ENCODE data around the gene CDKN1C. TPM values are rescaled to one million over a fixed set of nuclear protein-coding genes. Genes with fewer than 3 reads are reported as not detected.

Gene CDKN1C
- total RNA-seq, 2 donors from 2014 or later, result 1.5 to 2.6 TPM

GRCh38 chr11:2870969-2871680, 14.4 kb downstream of the CDKN1C start:
- no peak overlapping the region for H3K4me3 Mint-ChIP-seq
- H3K4me1 Mint-ChIP-seq (ENCODE audit: low read depth), result no peaks in the 10 kb centered on the region
- H3K27ac Mint-ChIP-seq, result no peak overlapping the region
- ATAC-seq (replicated peaks in 1 of 2), result no peak
- H3K9me3 Mint-ChIP-seq, result no peaks in the 10 kb centered on the region
- DNase-seq, result no peak
- no peaks in the 10 kb centered on the region for H3K36me3 Mint-ChIP-seq (ENCODE audit: insufficient read depth in 2 of 2)
- peaks cover 46% of the 10 kb centered on the region for H3K27me3 Mint-ChIP-seq (ENCODE audit: low read depth)

- Mint-ChIP-seq H3K9me3 (no peaks in the 10 kb centered on the region), H3K4me1 (ENCODE audit: low read depth) (no peaks in the 10 kb centered on the region), H3K27ac (no peak overlapping the region), H3K4me3 (no peak overlapping the region), H3K27me3 (ENCODE audit: low read depth) (peaks cover 46% of the 10 kb centered on the region), H3K36me3 (ENCODE audit: insufficient read depth in 2 of 2) (no peaks in the 10 kb centered on the region)
- DNase-seq (no peak), ATAC-seq (replicated peaks in 1 of 2) (no peak)
These were observed 15.1 kb downstream of the CDKN1C start for GRCh38 chr11:2870460-2870859.

GRCh38 chr11:2869561-2870427, 15.8 kb downstream of the CDKN1C start:
- Mint-ChIP-seq H3K27ac (no peak overlapping the region), H3K27me3 (ENCODE audit: low read depth) (peaks cover 51% of the 10 kb centered on the region), H3K4me1 (ENCODE audit: low read depth) (no peaks in the 10 kb centered on the region), H3K9me3 (no peaks in the 10 kb centered on the region), H3K36me3 (ENCODE audit: insufficient read depth in 2 of 2) (no peaks in the 10 kb centered on the region), H3K4me3 (no peak overlapping the region)
- no peak for ATAC-seq (replicated peaks in 1 of 2)
- no peak for DNase-seq

- Mint-ChIP-seq H3K27me3 (ENCODE audit: low read depth) (peaks cover 58% of the 10 kb centered on the region), H3K4me3 (no peak overlapping the region)
These were observed 16.4 kb downstream of the CDKN1C start for GRCh38 chr11:2869134-2869526.

GRCh38 chr11:2868506-2869133, 17.0 kb downstream of the CDKN1C start:
- ATAC-seq (replicated peaks in 1 of 2) (no peak), DNase-seq (no peak)
- H3K27ac Mint-ChIP-seq, result no peak overlapping the region
- no peaks in the 10 kb centered on the region for H3K36me3 Mint-ChIP-seq (ENCODE audit: insufficient read depth in 2 of 2)
- H3K9me3 Mint-ChIP-seq, result no peaks in the 10 kb centered on the region
- H3K4me3 Mint-ChIP-seq, result no peak overlapping the region
- H3K27me3 Mint-ChIP-seq (ENCODE audit: low read depth), result peaks cover 63% of the 10 kb centered on the region
- H3K4me1 Mint-ChIP-seq (ENCODE audit: low read depth), result no peaks in the 10 kb centered on the region

More at GRCh38 chr11:2869134-2869526, 16.4 kb downstream of the CDKN1C start:
- no peak for DNase-seq
- Mint-ChIP-seq H3K27ac (no peak overlapping the region), H3K9me3 (no peaks in the 10 kb centered on the region), H3K36me3 (ENCODE audit: insufficient read depth in 2 of 2) (no peaks in the 10 kb centered on the region), H3K4me1 (ENCODE audit: low read depth) (no peaks in the 10 kb centered on the region)
- no peak for ATAC-seq (replicated peaks in 1 of 2)

GRCh38 chr11:2867722-2868505, 17.7 kb downstream of the CDKN1C start:
- no peak overlapping the region for H3K4me3 Mint-ChIP-seq
- no peak for DNase-seq
- H3K27me3 Mint-ChIP-seq (ENCODE audit: low read depth), result peaks cover 66% of the 10 kb centered on the region
- no peak for ATAC-seq (replicated peaks in 1 of 2)
- H3K9me3 Mint-ChIP-seq, result no peaks in the 10 kb centered on the region
- H3K27ac Mint-ChIP-seq, result no peak overlapping the region
- no peaks in the 10 kb centered on the region for H3K4me1 Mint-ChIP-seq (ENCODE audit: low read depth)
- no peaks in the 10 kb centered on the region for H3K36me3 Mint-ChIP-seq (ENCODE audit: insufficient read depth in 2 of 2)

- Mint-ChIP-seq H3K27ac (no peak overlapping the region), H3K27me3 (ENCODE audit: low read depth) (peaks cover 66% of the 10 kb centered on the region), H3K4me1 (ENCODE audit: low read depth) (no peaks in the 10 kb centered on the region), H3K36me3 (ENCODE audit: insufficient read depth in 2 of 2) (no peaks in the 10 kb centered on the region), H3K9me3 (no peaks in the 10 kb centered on the region), H3K4me3 (no peak overlapping the region)
- ATAC-seq (replicated peaks in 1 of 2) (no peak), DNase-seq (no peak)
These were observed 18.4 kb downstream of the CDKN1C start for GRCh38 chr11:2867142-2867541.

GRCh38 chr11:2865922-2866577, 19.5 kb downstream of the CDKN1C start:
- no peaks in the 10 kb centered on the region for H3K9me3 Mint-ChIP-seq
- no peak for DNase-seq
- peaks cover 66% of the 10 kb centered on the region for H3K27me3 Mint-ChIP-seq (ENCODE audit: low read depth)
- H3K36me3 Mint-ChIP-seq (ENCODE audit: insufficient read depth in 2 of 2), result no peaks in the 10 kb centered on the region
- no peak for ATAC-seq (replicated peaks in 1 of 2)
- H3K27ac Mint-ChIP-seq, result no peak overlapping the region
- H3K4me3 Mint-ChIP-seq, result no peak overlapping the region
- no peaks in the 10 kb centered on the region for H3K4me1 Mint-ChIP-seq (ENCODE audit: low read depth)

GRCh38 chr11:2864901-2865300, 20.7 kb downstream of the CDKN1C start:
- ATAC-seq (replicated peaks in 1 of 2) (no peak), DNase-seq (no peak)
- H3K4me3 Mint-ChIP-seq, result no peak overlapping the region
- H3K9me3 Mint-ChIP-seq, result no peaks in the 10 kb centered on the region
- H3K36me3 Mint-ChIP-seq (ENCODE audit: insufficient read depth in 2 of 2), result no peaks in the 10 kb centered on the region
- H3K27ac Mint-ChIP-seq, result no peak overlapping the region
- no peaks in the 10 kb centered on the region for H3K4me1 Mint-ChIP-seq (ENCODE audit: low read depth)
- H3K27me3 Mint-ChIP-seq (ENCODE audit: low read depth), result peaks cover 66% of the 10 kb centered on the region

- DNase-seq (no peak), ATAC-seq (replicated peaks in 1 of 2) (peak; percentile 24 to 28)
- H3K27ac Mint-ChIP-seq, result no peak overlapping the region
- no peaks in the 10 kb centered on the region for H3K9me3 Mint-ChIP-seq
- peaks cover 55% of the 10 kb centered on the region for H3K27me3 Mint-ChIP-seq (ENCODE audit: low read depth)
- H3K4me1 Mint-ChIP-seq (ENCODE audit: low read depth), result no peaks in the 10 kb centered on the region
- H3K4me3 Mint-ChIP-seq, result no peak overlapping the region
- H3K36me3 Mint-ChIP-seq (ENCODE audit: insufficient read depth in 2 of 2), result no peaks in the 10 kb centered on the region
These were observed 22.3 kb downstream of the CDKN1C start for GRCh38 chr11:2863276-2863618.

GRCh38 chr11:2862395-2863275, 22.9 kb downstream of the CDKN1C start:
- Mint-ChIP-seq H3K36me3 (ENCODE audit: insufficient read depth in 2 of 2) (no peaks in the 10 kb centered on the region), H3K27ac (no peak overlapping the region), H3K4me1 (ENCODE audit: low read depth) (no peaks in the 10 kb centered on the region), H3K9me3 (no peaks in the 10 kb centered on the region), H3K27me3 (ENCODE audit: low read depth) (peaks cover 49% of the 10 kb centered on the region), H3K4me3 (no peak overlapping the region)
- DNase-seq (no peak), ATAC-seq (replicated peaks in 1 of 2) (no peak)

- no peak overlapping the region for H3K4me3 Mint-ChIP-seq
- ATAC-seq (replicated peaks in 1 of 2) (peak; percentile 80 to 83), DNase-seq (peak; percentile 41 to 56)
- H3K9me3 Mint-ChIP-seq, result no peaks in the 10 kb centered on the region
- H3K27ac Mint-ChIP-seq, result no peak overlapping the region
- H3K4me1 Mint-ChIP-seq (ENCODE audit: low read depth), result no peaks in the 10 kb centered on the region
- H3K27me3 Mint-ChIP-seq (ENCODE audit: low read depth), result peaks cover 38% of the 10 kb centered on the region
- no peaks in the 10 kb centered on the region for H3K36me3 Mint-ChIP-seq (ENCODE audit: insufficient read depth in 2 of 2)
These were observed 24.9 kb downstream of the CDKN1C start for GRCh38 chr11:2860636-2861035.

All from activated T-cell treated with anti-CD3 and anti-CD28 coated beads, Interleukin-2, amount 50 U/mL, for 72 hours (primary cell).